Osteocyte (in vitro differentiated cells): Measurements from ENCODE around the gene E2F1. TPM values are rescaled to one million over a fixed set of nuclear protein-coding genes. Genes with fewer than 3 reads are reported as not detected.

Source experiments
- DNase-seq: peaks from one replicate; pipeline ENCODE4 v3.0.0; 2021; ENCODE audit warnings: mixed read lengths; ENCODE audit not compliant: unreplicated experiment; ENCODE audit errors: extremely low spot score
- H3K27ac Mint-ChIP-seq: one replicate; pipeline ENCODE4 v1.8.0; 2021; ENCODE audit warnings: mild to moderate bottlenecking, mixed read lengths; ENCODE audit not compliant: unreplicated experiment
- H3K27me3 Mint-ChIP-seq: one replicate; pipeline ENCODE4 v1.8.0; 2021; ENCODE audit warnings: mixed read lengths; ENCODE audit not compliant: unreplicated experiment
- H3K36me3 Mint-ChIP-seq: one replicate; pipeline ENCODE4 v1.8.0; 2021; ENCODE audit warnings: mixed read lengths; ENCODE audit not compliant: unreplicated experiment
- H3K4me1 Mint-ChIP-seq: one replicate; pipeline ENCODE4 v1.8.0; 2021; ENCODE audit warnings: mixed read lengths; ENCODE audit not compliant: unreplicated experiment
- H3K4me3 Mint-ChIP-seq: one replicate; pipeline ENCODE4 v1.8.0; 2021; ENCODE audit warnings: mild to moderate bottlenecking, moderate library complexity, mixed read lengths; ENCODE audit not compliant: unreplicated experiment
- H3K9me3 Mint-ChIP-seq: one replicate; pipeline ENCODE4 v1.8.0; 2021; ENCODE audit warnings: mixed read lengths; ENCODE audit not compliant: unreplicated experiment
- CTCF ChIP-seq: fragments of 200-600 bp; sonication (generic); IDR thresholded peaks from 2 replicates; pipeline ENCODE4 v1.5.0; 2021; ENCODE audit warnings: antibody characterized with exemption, mild to moderate bottlenecking, moderate library complexity
- total RNA-seq: library from RNA; stranded (reverse); gene quantifications from 2 replicates; pipeline ENCODE4 v1.2.1, GENCODE V29; 2021

Gene E2F1
- total RNA-seq, 1 donor from 2014 or later: 6.3 TPM

DNA sequence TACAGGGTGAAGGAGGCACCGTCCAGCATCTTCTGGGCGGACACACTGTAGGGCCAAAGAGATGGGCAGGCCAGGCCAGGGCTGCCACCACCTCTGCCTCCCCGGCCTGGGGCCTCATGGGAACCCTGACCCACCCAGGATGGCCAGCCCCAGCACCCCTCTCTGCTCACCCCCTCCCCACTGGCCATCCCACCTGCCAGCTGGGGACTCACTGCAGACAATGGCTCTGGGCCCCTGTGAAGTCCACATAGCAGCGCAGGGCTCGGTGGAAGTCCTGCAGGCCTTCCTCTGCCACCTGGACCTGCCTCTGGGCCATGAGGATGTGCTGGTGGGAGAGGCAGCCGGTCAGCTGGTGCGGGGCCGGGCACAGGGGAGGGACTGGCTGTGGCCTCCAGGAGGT is 27.7 kb downstream of the E2F1 start:
- Mint-ChIP-seq H3K4me1 (peaks cover 5% of the 10 kb centered on the region), H3K4me3 (no peak overlapping the region), H3K27me3 (no peaks in the 10 kb centered on the region), H3K36me3 (peaks cover 2% of the 10 kb centered on the region), H3K27ac (no peak overlapping the region), H3K9me3 (no peaks in the 10 kb centered on the region)
- TF ChIP-seq CTCF: no peak
- no peak for DNase-seq

DNA sequence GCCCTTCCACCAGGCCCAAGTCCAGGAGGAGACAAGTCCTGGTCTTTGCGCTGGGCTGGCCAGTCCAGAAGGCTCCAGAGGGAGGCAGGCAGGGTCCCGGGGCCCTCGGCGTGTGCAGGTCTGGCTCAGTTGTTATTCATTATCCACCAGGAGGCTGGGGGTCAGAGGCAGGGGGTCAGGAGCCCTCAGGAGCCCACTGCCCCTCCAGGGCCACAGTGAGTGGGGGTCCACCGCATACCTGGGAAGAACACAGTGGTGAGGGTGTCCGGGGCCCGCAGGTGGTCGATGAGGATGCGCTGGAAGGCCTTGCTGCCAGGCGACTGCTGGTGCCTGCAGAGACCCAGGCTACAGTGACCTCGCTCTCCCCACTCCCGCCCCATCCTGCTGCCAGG is 28.5 kb downstream of the E2F1 start:
- Mint-ChIP-seq H3K36me3 (peaks cover 2% of the 10 kb centered on the region), H3K27me3 (no peaks in the 10 kb centered on the region), H3K27ac (no peak overlapping the region), H3K4me3 (no peak overlapping the region), H3K4me1 (peaks cover 5% of the 10 kb centered on the region), H3K9me3 (no peaks in the 10 kb centered on the region)
- no peak for TF ChIP-seq CTCF
- DNase-seq: no peak

GRCh38 chr20:33656783-33657703 is 29.1 kb downstream of the E2F1 start:
- Mint-ChIP-seq H3K27me3 (no peaks in the 10 kb centered on the region), H3K4me3 (no peak overlapping the region), H3K4me1 (peaks cover 3% of the 10 kb centered on the region), H3K9me3 (no peaks in the 10 kb centered on the region), H3K27ac (no peak overlapping the region), H3K36me3 (peaks cover 2% of the 10 kb centered on the region)
- TF ChIP-seq CTCF: no peak
- DNase-seq: no peak

GRCh38 chr20:33656010-33656782 is 30.0 kb downstream of the E2F1 start:
- Mint-ChIP-seq H3K27ac (no peak overlapping the region), H3K4me3 (no peak overlapping the region), H3K9me3 (no peaks in the 10 kb centered on the region), H3K36me3 (peaks cover 2% of the 10 kb centered on the region), H3K27me3 (no peaks in the 10 kb centered on the region), H3K4me1 (peaks cover 3% of the 10 kb centered on the region)
- DNase-seq: no peak
- TF ChIP-seq CTCF: no peak

DNA sequence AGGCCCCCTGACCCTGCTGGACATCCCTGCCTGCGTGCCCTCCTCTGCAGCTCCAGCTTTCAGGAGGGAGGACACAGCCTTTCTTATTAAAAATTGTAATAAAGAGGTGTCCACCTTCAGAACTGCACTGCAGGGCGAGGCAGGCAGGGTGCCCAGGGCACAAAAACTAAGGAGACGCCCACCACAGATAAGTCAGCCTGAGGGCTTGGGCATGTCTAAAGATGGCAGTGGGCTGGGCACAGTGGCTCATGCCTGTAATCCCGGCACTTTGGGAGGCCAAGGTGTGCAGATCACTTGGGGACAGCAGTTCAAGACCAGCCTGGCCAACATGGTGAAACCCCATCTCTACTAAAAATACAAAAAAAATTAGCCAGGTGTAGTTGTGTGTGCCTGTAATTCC is 31.0 kb downstream of the E2F1 start:
- no peak overlapping the region for H3K4me3 Mint-ChIP-seq
- H3K4me1 Mint-ChIP-seq: peaks cover 3% of the 10 kb centered on the region
- no peak overlapping the region for H3K27ac Mint-ChIP-seq
- TF ChIP-seq CTCF: no peak
- H3K27me3 Mint-ChIP-seq: no peaks in the 10 kb centered on the region
- no peaks in the 10 kb centered on the region for H3K9me3 Mint-ChIP-seq
- no peak for DNase-seq
- peaks cover 2% of the 10 kb centered on the region for H3K36me3 Mint-ChIP-seq
